Neural cell (in vitro differentiated cells): Measurements from ENCODE around the gene SLC7A6OS.

Experiments used
- CTCF ChIP-seq: fragments of 450-650 bp; IDR thresholded peaks from 2 replicates; pipeline ENCODE4 v1.5.1; 2014; ENCODE audit warnings: antibody characterized with exemption, mild to moderate bottlenecking, moderate library complexity; ENCODE audit not compliant: poor library complexity, severe bottlenecking
- EP300 ChIP-seq: fragments of 450-650 bp; conservative IDR thresholded peaks from 2 replicates; pipeline ENCODE4 v1.6.1; 2014; ENCODE audit warnings: antibody characterized with exemption, mild to moderate bottlenecking, moderate library complexity; ENCODE audit not compliant: poor library complexity, severe bottlenecking
- EZH2 ChIP-seq: fragments of 200-600, 300-800 bp; shearing (Covaris generic), sonication (generic); IDR thresholded peaks from 2 replicates; pipeline ENCODE4 v1.6.1; 2014; ENCODE audit warnings: antibody characterized with exemption, low read length, borderline replicate concordance, mild to moderate bottlenecking; ENCODE audit not compliant: insufficient read depth, poor library complexity, severe bottlenecking
- MXI1 ChIP-seq: fragments of 450-650 bp; conservative IDR thresholded peaks from 2 replicates; pipeline ENCODE4 v1.6.1; 2014; ENCODE audit warnings: antibody characterized with exemption, mild to moderate bottlenecking; ENCODE audit not compliant: poor library complexity, severe bottlenecking
- POLR2AphosphoS5 ChIP-seq: IDR thresholded peaks from 2 replicates; pipeline ENCODE4 v1.6.1; 2012
- RAD21 ChIP-seq: fragments of 450-650 bp; conservative IDR thresholded peaks from 2 replicates; pipeline ENCODE4 v1.6.1; 2014; ENCODE audit warnings: antibody characterized with exemption, mild to moderate bottlenecking, moderate library complexity
- REST ChIP-seq: IDR thresholded peaks from 2 replicates; pipeline ENCODE4 v1.6.1; 2012; ENCODE audit warnings: borderline replicate concordance
- SMC3 ChIP-seq: fragments of 450-650 bp; conservative IDR thresholded peaks from 2 replicates; pipeline ENCODE4 v1.6.1; 2014; ENCODE audit warnings: antibody characterized with exemption, mild to moderate bottlenecking, moderate library complexity; ENCODE audit not compliant: poor library complexity
- TAF1 ChIP-seq: IDR thresholded peaks from 2 replicates; pipeline ENCODE4 v1.6.1; 2012; ENCODE audit warnings: low read depth

GRCh38 chr16:68331879-68332410 lies 21.2 kb upstream of the SLC7A6OS start:
- TF ChIP-seq POLR2AphosphoS5, result no peak
- no peak for TF ChIP-seq CTCF
- no peak for TF ChIP-seq EZH2
- no peak for TF ChIP-seq EP300
- no peak for TF ChIP-seq TAF1
- TF ChIP-seq REST, result no peak
- TF ChIP-seq SMC3, result no peak
- TF ChIP-seq RAD21, result no peak
- TF ChIP-seq MXI1, result no peak
